IMR-90 (cell line): ENCODE results near the gene TCERG1L. TPM values are rescaled to one million over a fixed set of nuclear protein-coding genes. Genes with fewer than 3 reads are reported as not detected.

ENCODE experiments used
- ATAC-seq: fragments of 200-7000 bp; cut with Tn5 transposase; 2 replicates; pipeline ENCODE4 v1.9.1; 2020; ENCODE audit warnings: low read depth, mild to moderate bottlenecking, moderate library complexity
- BruUV-seq: library from RNA; stranded (reverse); fragments of 400-500 nt; replicated peaks from 2 replicates; lab custom pipeline; 2021; lab: Mats Ljungman, UMichigan
- CTCF ChIA-PET: fragments of 300-600 bp; formaldehyde crosslinking; extraction: SDS; loops from one replicate; lab custom pipeline; 2021; ENCODE audit warnings: antibody characterized with exemption; lab: Yijun Ruan, JAX
- POLR2A ChIA-PET: fragments of 300-600 bp; sonication (Branson Sonifier 250); formaldehyde crosslinking; loops from one replicate; lab custom pipeline; 2022; ENCODE audit warnings: antibody characterized with exemption; ENCODE audit not compliant: unreplicated experiment; lab: Charles Lee
- DNase-seq: peaks from one replicate; pipeline ENCODE4 v3.0.0; 2013
- H2AFZ ChIP-seq: replicated peaks from 2 replicates; pipeline ENCODE3; 2013; ENCODE audit warnings: low read length, mild to moderate bottlenecking; ENCODE audit not compliant: poor library complexity
- H2AK5ac ChIP-seq: 2 replicates; pipeline ENCODE4 v1.6.1; 2013; ENCODE audit warnings: low read depth, low read length, inconsistent platforms
- H2AK9ac ChIP-seq: replicated peaks from 2 replicates; pipeline ENCODE3; 2013; ENCODE audit warnings: mild to moderate bottlenecking, low read depth, low read length, moderate library complexity; ENCODE audit not compliant: poor library complexity
- H2BK120ac ChIP-seq: 2 replicates; pipeline ENCODE4 v1.6.1; 2013; ENCODE audit warnings: low read depth, low read length, inconsistent platforms
- H2BK15ac ChIP-seq: 3 replicates; pipeline ENCODE4 v1.6.1; 2013; ENCODE audit warnings: low read depth, low read length, inconsistent platforms
- H2BK20ac ChIP-seq: 2 replicates; pipeline ENCODE4 v1.6.1; 2013; ENCODE audit warnings: low read depth, mild to moderate bottlenecking, inconsistent platforms, low read length, moderate library complexity
- H2BK5ac ChIP-seq: 2 replicates; pipeline ENCODE4 v1.6.1; 2013; ENCODE audit warnings: mild to moderate bottlenecking, low read depth, low read length, inconsistent platforms; ENCODE audit not compliant: poor library complexity, severe bottlenecking
- H3K14ac ChIP-seq: replicated peaks from 2 replicates; pipeline ENCODE4 v1.6.1; 2013; ENCODE audit warnings: low read depth, low read length, inconsistent platforms
- H3K18ac ChIP-seq: 2 replicates; pipeline ENCODE4 v1.6.1; 2013; ENCODE audit warnings: low read depth, low read length, control low read depth
- H3K23ac ChIP-seq: 2 replicates; pipeline ENCODE4 v1.6.1; 2013; ENCODE audit warnings: low read depth, low read length, inconsistent platforms
- H3K27ac ChIP-seq: 2 replicates; pipeline ENCODE4 v1.5.1; 2013; ENCODE audit warnings: mild to moderate bottlenecking, control low read depth, low read length; ENCODE audit not compliant: insufficient read depth
- H3K27me3 ChIP-seq: 2 replicates; pipeline ENCODE4 v1.6.1; 2013; ENCODE audit warnings: low read length; ENCODE audit not compliant: control insufficient read depth, insufficient read depth
- H3K36me3 ChIP-seq: 2 replicates; pipeline ENCODE4 v1.6.1; 2013; ENCODE audit warnings: low read length, mixed read lengths; ENCODE audit not compliant: control insufficient read depth, insufficient read depth
- H3K4ac ChIP-seq: 2 replicates; pipeline ENCODE4 v1.6.1; 2013; ENCODE audit warnings: low read depth, low read length, inconsistent platforms
- H3K4me1 ChIP-seq: 2 replicates; pipeline ENCODE4 v1.6.1; 2013; ENCODE audit warnings: low read length, mixed read lengths; ENCODE audit not compliant: control insufficient read depth, insufficient read depth
- H3K4me2 ChIP-seq: 2 replicates; pipeline ENCODE4 v1.6.1; 2013; ENCODE audit warnings: low read depth, mild to moderate bottlenecking, control low read depth, low read length, moderate library complexity
- H3K4me3 ChIP-seq: 2 replicates; pipeline ENCODE4 v1.5.1; 2013; ENCODE audit warnings: low read depth, mild to moderate bottlenecking, control low read depth, low read length, moderate library complexity; ENCODE audit not compliant: insufficient read depth
- H3K56ac ChIP-seq: 2 replicates; pipeline ENCODE4 v1.6.1; 2013; ENCODE audit warnings: low read length, inconsistent platforms; ENCODE audit not compliant: insufficient read depth; ENCODE audit errors: extremely low read depth
- H3K79me1 ChIP-seq, 2 experiments: 2 replicates each; pipeline ENCODE4 v1.6.1; 2013; ENCODE audit warnings: low read length in 2 of 2, inconsistent platforms in 1 of 2, low read depth in 1 of 2
- H3K9ac ChIP-seq: 2 replicates; pipeline ENCODE4 v1.6.1; 2013; ENCODE audit warnings: low read depth, low read length, control low read depth
- H3K9me1 ChIP-seq: 2 replicates; pipeline ENCODE4 v1.6.1; 2013; ENCODE audit warnings: low read length, inconsistent platforms; ENCODE audit not compliant: insufficient read depth
- H3K9me3 ChIP-seq: 2 replicates; pipeline ENCODE4 v1.6.1; 2013; ENCODE audit warnings: low read length; ENCODE audit not compliant: control insufficient read depth, insufficient read depth
- H4K20me1 ChIP-seq: 2 replicates; pipeline ENCODE4 v1.6.1; 2013; ENCODE audit warnings: low read length, inconsistent platforms; ENCODE audit not compliant: insufficient read depth
- H4K5ac ChIP-seq: 2 replicates; pipeline ENCODE4 v1.6.1; 2013; ENCODE audit warnings: mild to moderate bottlenecking, low read depth, low read length, control low read depth
- H4K8ac ChIP-seq, 2 experiments: 2 replicates each; pipeline ENCODE4 v1.6.1; 2013; ENCODE audit warnings: low read depth in 2 of 2, low read length in 2 of 2, control low read depth in 1 of 2, inconsistent platforms in 1 of 2
- H4K91ac ChIP-seq: 2 replicates; pipeline ENCODE4 v1.6.1; 2013; ENCODE audit warnings: low read depth, low read length, inconsistent platforms; ENCODE audit not compliant: insufficient read depth
- BHLHE40 ChIP-seq: fragments of 150-350 bp; IDR thresholded peaks from 2 replicates; pipeline ENCODE4 v1.6.1; 2016; ENCODE audit warnings: mild to moderate bottlenecking, low read depth, low read length
- CEBPB ChIP-seq: IDR thresholded peaks from 2 replicates; pipeline ENCODE4 v1.6.1; 2012; ENCODE audit warnings: low read depth, low read length, improper control_type of control experiment
- CHD1 ChIP-seq: IDR thresholded peaks from 2 replicates; pipeline ENCODE4 v1.6.1; 2012; ENCODE audit warnings: low read depth, low read length, improper control_type of control experiment
- CTCF ChIP-seq: conservative IDR thresholded peaks from 2 replicates; pipeline ENCODE4 v1.5.1; 2012; ENCODE audit warnings: mild to moderate bottlenecking, low read depth, low read length, improper control_type of control experiment
- ELK1 ChIP-seq: fragments of 150-350 bp; IDR thresholded peaks from 2 replicates; pipeline ENCODE4 v1.6.1; 2016; ENCODE audit warnings: low read depth, mild to moderate bottlenecking, low read length, moderate library complexity, borderline replicate concordance
- FOS ChIP-seq: fragments of 150-350 bp; IDR thresholded peaks from 2 replicates; pipeline ENCODE4 v1.6.1; 2016; ENCODE audit warnings: low read depth, low read length
- MAFK ChIP-seq: IDR thresholded peaks from 2 replicates; pipeline ENCODE4 v1.6.1; 2012; ENCODE audit warnings: low read depth, low read length, improper control_type of control experiment
- MAZ ChIP-seq: IDR thresholded peaks from 2 replicates; pipeline ENCODE4 v1.6.1; 2012; ENCODE audit warnings: low read depth, mild to moderate bottlenecking, low read length, improper control_type of control experiment, moderate library complexity, borderline replicate concordance
- MXI1 ChIP-seq: IDR thresholded peaks from 2 replicates; pipeline ENCODE4 v1.6.1; 2012; ENCODE audit warnings: low read depth, mild to moderate bottlenecking, low read length, moderate library complexity, borderline replicate concordance
- NFE2L2 ChIP-seq: fragments of 150-350 bp; IDR thresholded peaks from 2 replicates; pipeline ENCODE4 v1.6.1; 2016; ENCODE audit warnings: low read depth, mild to moderate bottlenecking, low read length
- POLR2A ChIP-seq: IDR thresholded peaks from 2 replicates; pipeline ENCODE4 v1.6.1; 2012; ENCODE audit warnings: mild to moderate bottlenecking, low read depth, low read length
- RAD21 ChIP-seq: IDR thresholded peaks from 2 replicates; pipeline ENCODE4 v1.6.1; 2012; ENCODE audit warnings: low read length, improper control_type of control experiment
- RCOR1 ChIP-seq: IDR thresholded peaks from 2 replicates; pipeline ENCODE4 v1.6.1; 2012; ENCODE audit warnings: mild to moderate bottlenecking, low read length, improper control_type of control experiment; ENCODE audit not compliant: insufficient replicate concordance
- RFX5 ChIP-seq: IDR thresholded peaks from 2 replicates; pipeline ENCODE4 v1.8.0; 2012; ENCODE audit warnings: low read depth, mild to moderate bottlenecking, low read length, moderate library complexity
- SMC3 ChIP-seq: fragments of 150-350 bp; IDR thresholded peaks from 2 replicates; pipeline ENCODE4 v1.6.1; 2016; ENCODE audit warnings: low read depth, mild to moderate bottlenecking, antibody characterized with exemption, low read length, moderate library complexity
- USF2 ChIP-seq: fragments of 150-350 bp; IDR thresholded peaks from 2 replicates; pipeline ENCODE4 v1.6.1; 2017; ENCODE audit warnings: mild to moderate bottlenecking, antibody characterized with exemption, low read length, low read depth
- WGBS, 2 experiments: methylation state at CpG; one replicate each; pipeline versions ENCODE4 v1.1.5 to v1.1.7; 2013; ENCODE audit warnings: missing lambda C conversion rate in 2 of 2; ENCODE audit not compliant: insufficient read length in 1 of 2; ENCODE audit errors: extremely low coverage in 2 of 2; 5-methylcytosine and 5-hydroxymethylcytosine counted together
- dilution Hi-C: fragments of 300-500 bp; cut with HindIII; formaldehyde crosslinking; loops from one replicate; pipeline ENCODE4 v1.14.3; 2018; ENCODE audit warnings: low sequenced_read_pairs; ENCODE audit not compliant: unreplicated experiment
- in situ Hi-C: fragments of 300-500 bp; cut with MboI; formaldehyde crosslinking; loops from 3 replicates; pipeline ENCODE4 v1.14.3; 2019; ENCODE audit warnings: low sequenced_read_pairs, inconsistent platforms, mixed read lengths
- intact Hi-C: fragments of 100-400 bp; cut with micrococcal nuclease; formaldehyde crosslinking; loops from 2 replicates; pipeline ENCODE4 v1.10.0; 2022
- polyA plus RNA-seq, 3 experiments: library from polyadenylated mRNA; depleted of rRNA; stranded (reverse); fragments of >200 nt; gene quantifications; 2 replicates each; pipeline ENCODE4 v1.2.3, GENCODE V29; 2012; ENCODE audit warnings: low replicate concordance in 1 of 3
- total RNA-seq: library from RNA; depleted of rRNA; stranded (reverse); fragments of >200 nt; gene quantifications from 2 replicates; pipeline ENCODE4 v1.2.3, GENCODE V29; 2012

TCERG1L gene
- total and polyA plus RNA-seq, 2 of the 4 experiments (the other 2 are of a cell fraction): not detected

GRCh38 chr10:131249955-131250344 lies 61.6 kb downstream of the TCERG1L start:
- in situ Hi-C loops: no loop called here
- H3K4me3 ChIP-seq: no peak overlapping the region
- no peaks in the 10 kb centered on the region for H3K27me3 ChIP-seq
- ChIA-PET CTCF (no interaction called here), POLR2A (no interaction called here)
- H4K5ac ChIP-seq: no peak overlapping the region
- no peak for ATAC-seq
- BruUV-seq: no TSS peak
- H3K9me1 ChIP-seq: no peaks in the 10 kb centered on the region
- no peak overlapping the region for H2BK120ac ChIP-seq
- WGBS, 2 experiments: 0% methylated on average over 3 of the region's 14 CpGs; no CpG with 5 or more reads in 1 of the 2 experiments
- H3K14ac ChIP-seq: no peak overlapping the region
- no peak overlapping the region for H2BK15ac ChIP-seq
- no peak overlapping the region for H2BK20ac ChIP-seq
- H3K4ac ChIP-seq: no peak overlapping the region
- H3K27ac ChIP-seq: no peak overlapping the region
- H3K4me1 ChIP-seq: no peaks in the 10 kb centered on the region
- no peak overlapping the region for H3K23ac ChIP-seq
- no peak for DNase-seq
- no peak overlapping the region for H2AK9ac ChIP-seq
- H2AFZ ChIP-seq: no peak overlapping the region
- H3K56ac ChIP-seq: no peak overlapping the region
- no peaks in the 10 kb centered on the region for H3K36me3 ChIP-seq
- no peak overlapping the region for H3K18ac ChIP-seq
- H4K20me1 ChIP-seq: no peaks in the 10 kb centered on the region
- H4K91ac ChIP-seq: no peak overlapping the region
- no peak overlapping the region for H2AK5ac ChIP-seq
- H4K8ac ChIP-seq: no peak overlapping the region
- intact Hi-C loops: no loop called here
- H3K9me3 ChIP-seq: peaks cover 58% of the 10 kb centered on the region
- dilution Hi-C loops: no loop called here
- H3K4me2 ChIP-seq: no peak overlapping the region
- H3K9ac ChIP-seq: no peak overlapping the region
- no peak overlapping the region for H2BK5ac ChIP-seq
- no peak for TF ChIP-seq CEBPB
- TF ChIP-seq RFX5: no peak
- no peak for TF ChIP-seq CTCF
- no peak for TF ChIP-seq RCOR1
- no peak for TF ChIP-seq POLR2A
- TF ChIP-seq MXI1: no peak
- TF ChIP-seq BHLHE40: no peak
- no peak for TF ChIP-seq FOS
- no peak for TF ChIP-seq CHD1
- TF ChIP-seq MAFK: no peak
- no peak for TF ChIP-seq USF2
- no peak for TF ChIP-seq ELK1
- no peak for TF ChIP-seq RAD21
- no peak for TF ChIP-seq SMC3
- no peak for TF ChIP-seq MAZ
- no peak for TF ChIP-seq NFE2L2
- H3K79me1 ChIP-seq: no peaks in the 10 kb centered on the region
